ENCODE results near the gene EMILIN1. TPM values are rescaled to one million over a fixed set of nuclear protein-coding genes. Genes with fewer than 3 reads are reported as not detected.

EMILIN1 gene
- total RNA-seq, 2 experiments from 2014 or later = 0.40 to 0.46 TPM

GRCh38 chr2:27125104-27125503, 46.7 kb downstream of the EMILIN1 start:
- CTCF ChIA-PET = interaction anchor here (0.9 to 1.5 kb wide), 6 partner anchors 14 to 181 kb away, joined by 3 to 6 read pairs (median 4); partner anchors contain the start of gene KHK
- H3K4me3 Mint-ChIP-seq = no peak overlapping the region
- H3K36me3 Mint-ChIP-seq (ENCODE audit: low read depth) = peaks cover 2% of the 10 kb centered on the region
- no peaks in the 10 kb centered on the region for H3K9me3 Mint-ChIP-seq (ENCODE audit: low read depth)
- ATAC-seq = no peak
- intact Hi-C loops (cut with DNase I, micrococcal nuclease) = no loop called here
- DNase-seq = no peak
- peaks cover 9% of the 10 kb centered on the region for H3K4me1 Mint-ChIP-seq
- H3K27ac Mint-ChIP-seq = no peak overlapping the region
- H3K27me3 Mint-ChIP-seq = peaks cover 4% of the 10 kb centered on the region
- POLR2A ChIA-PET = no interaction called here

- no peak for ATAC-seq
- POLR2A ChIA-PET = no interaction called here
- intact Hi-C loops (cut with DNase I, micrococcal nuclease) = no loop called here
- H3K36me3 Mint-ChIP-seq (ENCODE audit: low read depth) = peaks cover 9% of the 10 kb centered on the region
- peaks cover 9% of the 10 kb centered on the region for H3K4me1 Mint-ChIP-seq
- H3K9me3 Mint-ChIP-seq (ENCODE audit: low read depth) = no peaks in the 10 kb centered on the region
- CTCF ChIA-PET = interaction anchor here (0.6 to 1.3 kb wide), 3 partner anchors 65 to 183 kb away, joined by 3 to 4 read pairs (median 3); no protein-coding TSS in a partner anchor
- DNase-seq = no peak
- H3K4me3 Mint-ChIP-seq = no peak overlapping the region
- no peaks in the 10 kb centered on the region for H3K27me3 Mint-ChIP-seq
- H3K27ac Mint-ChIP-seq = no peak overlapping the region
Measured at GRCh38 chr2:27126252-27126710, 47.9 kb downstream of the EMILIN1 start.

- no peaks in the 10 kb centered on the region for H3K27me3 Mint-ChIP-seq
- H3K4me3 Mint-ChIP-seq = no peak overlapping the region
- H3K36me3 Mint-ChIP-seq (ENCODE audit: low read depth) = peaks cover 16% of the 10 kb centered on the region
- intact Hi-C loops (cut with DNase I, micrococcal nuclease) = no loop called here
- DNase-seq (no peak), ATAC-seq (no peak)
- no peak overlapping the region for H3K27ac Mint-ChIP-seq
- H3K9me3 Mint-ChIP-seq (ENCODE audit: low read depth) = no peaks in the 10 kb centered on the region
- POLR2A ChIA-PET = no interaction called here
- peaks cover 14% of the 10 kb centered on the region for H3K4me1 Mint-ChIP-seq
- CTCF ChIA-PET = no interaction called here
Measured at GRCh38 chr2:27127883-27128667, 49.7 kb downstream of the EMILIN1 start.

GRCh38 chr2:27128668-27129571, 50.5 kb downstream of the EMILIN1 start:
- intact Hi-C loops (cut with DNase I, micrococcal nuclease) = no loop called here
- Mint-ChIP-seq H3K4me3 (no peak overlapping the region), H3K27me3 (no peaks in the 10 kb centered on the region), H3K4me1 (peaks cover 15% of the 10 kb centered on the region), H3K9me3 (ENCODE audit: low read depth) (no peaks in the 10 kb centered on the region), H3K36me3 (ENCODE audit: low read depth) (peaks cover 20% of the 10 kb centered on the region), H3K27ac (no peak overlapping the region)
- ChIA-PET POLR2A (no interaction called here), CTCF (interaction anchor here (0.6 kb wide), 1 partner anchor 27 kb away, joined by 3 read pairs; no protein-coding TSS in a partner anchor)
- ATAC-seq (no peak), DNase-seq (no peak)

GRCh38 chr2:27130396-27130795, 52.0 kb downstream of the EMILIN1 start:
- H3K9me3 Mint-ChIP-seq (ENCODE audit: low read depth) = no peaks in the 10 kb centered on the region
- DNase-seq = no peak
- ChIA-PET POLR2A (no interaction called here), CTCF (no interaction called here)
- H3K4me3 Mint-ChIP-seq = no peak overlapping the region
- peaks cover 21% of the 10 kb centered on the region for H3K36me3 Mint-ChIP-seq (ENCODE audit: low read depth)
- intact Hi-C loops (cut with DNase I, micrococcal nuclease) = no loop called here
- ATAC-seq = no peak
- peaks cover 16% of the 10 kb centered on the region for H3K4me1 Mint-ChIP-seq
- no peaks in the 10 kb centered on the region for H3K27me3 Mint-ChIP-seq
- no peak overlapping the region for H3K27ac Mint-ChIP-seq

GRCh38 chr2:27131429-27131828, 53.0 kb downstream of the EMILIN1 start:
- intact Hi-C loops (cut with DNase I, micrococcal nuclease) = no loop called here
- ATAC-seq (no peak), DNase-seq (no peak)
- ChIA-PET POLR2A (no interaction called here), CTCF (no interaction called here)
- Mint-ChIP-seq H3K27me3 (no peaks in the 10 kb centered on the region), H3K9me3 (ENCODE audit: low read depth) (no peaks in the 10 kb centered on the region), H3K4me1 (peaks cover 16% of the 10 kb centered on the region), H3K4me3 (no peak overlapping the region), H3K27ac (no peak overlapping the region), H3K36me3 (ENCODE audit: low read depth) (peaks cover 21% of the 10 kb centered on the region)

- H3K4me1 Mint-ChIP-seq = peaks cover 16% of the 10 kb centered on the region
- intact Hi-C loops (cut with DNase I, micrococcal nuclease) = no loop called here
- DNase-seq = peak; percentile 63
Measured at GRCh38 chr2:27133195-27133875, 54.9 kb downstream of the EMILIN1 start.

GRCh38 chr2:27133905-27134780, 55.7 kb downstream of the EMILIN1 start, which contains the start of gene PREB:
Gene PREB (minus strand): TSS chr2:27134636. CDS start chr2:27134421, 215 bp downstream.
- POLR2A ChIA-PET = interaction anchor here (0.6 to 2.1 kb wide), 3 partner anchors 10 to 56 kb away, joined by 3 to 7 read pairs (median 3); partner anchors contain the start of gene ABHD1
- peak; percentile 97 for ATAC-seq
- peaks cover 16% of the 10 kb centered on the region for H3K4me1 Mint-ChIP-seq
- H3K9me3 Mint-ChIP-seq (ENCODE audit: low read depth) = no peaks in the 10 kb centered on the region
- H3K36me3 Mint-ChIP-seq (ENCODE audit: low read depth) = peaks cover 21% of the 10 kb centered on the region
- intact Hi-C loops (cut with DNase I, micrococcal nuclease) = loop anchor here (1.0 kb wide), 9 partner anchors 11 to 222 kb away; partner anchors contain the start of genes ABHD1 (in 1 of the 2), AGBL5 (in 1 of the 2), ATRAID (in 1 of the 2) and CAD (in 1 of the 2)
- DNase-seq = peak; percentile 99
- peak within 1 kb of the TSS; percentile 94 for H3K27ac Mint-ChIP-seq
- CTCF ChIA-PET = interaction anchor here (0.6 to 1.8 kb wide), 13 partner anchors 10 to 370 kb away, joined by 3 to 15 read pairs (median 3); partner anchors contain the start of gene ABHD1
- no peaks in the 10 kb centered on the region for H3K27me3 Mint-ChIP-seq
- peak within 1 kb of the TSS; percentile 81 for H3K4me3 Mint-ChIP-seq

More at GRCh38 chr2:27133195-27133875, 54.9 kb downstream of the EMILIN1 start:
- Mint-ChIP-seq H3K36me3 (ENCODE audit: low read depth) (peaks cover 21% of the 10 kb centered on the region), H3K9me3 (ENCODE audit: low read depth) (no peaks in the 10 kb centered on the region), H3K4me3 (peak overlapping the region; percentile 81), H3K27ac (peak overlapping the region; percentile 67), H3K27me3 (no peaks in the 10 kb centered on the region)
- ChIA-PET CTCF (interaction anchor here (0.6 to 1.8 kb wide), 13 partner anchors 10 to 752 kb away, joined by 3 to 15 read pairs (median 3); partner anchors contain the start of gene ABHD1), POLR2A (interaction anchor here (0.5 to 2.1 kb wide), 3 partner anchors 9 to 162 kb away, joined by 4 to 7 read pairs (median 7); partner anchors contain the start of genes ABHD1 and OST4)
- ATAC-seq = peak; percentile 48

GRCh38 chr2:27134781-27135477, 56.5 kb downstream of the EMILIN1 start:
- Mint-ChIP-seq H3K9me3 (ENCODE audit: low read depth) (no peaks in the 10 kb centered on the region), H3K27ac (peak overlapping the region; percentile 94), H3K4me1 (peaks cover 16% of the 10 kb centered on the region), H3K4me3 (peak overlapping the region; percentile 81), H3K36me3 (ENCODE audit: low read depth) (peaks cover 21% of the 10 kb centered on the region), H3K27me3 (no peaks in the 10 kb centered on the region)
- ATAC-seq = no peak
- CTCF ChIA-PET = interaction anchor here (0.6 to 1.5 kb wide), 6 partner anchors 12 to 68 kb away, joined by 3 to 6 read pairs (median 3); partner anchors contain the start of genes ABHD1 and OST4
- no peak for DNase-seq
- intact Hi-C loops (cut with DNase I, micrococcal nuclease) = loop anchor here (1.0 kb wide), 9 partner anchors 12 to 221 kb away; partner anchors contain the start of genes ABHD1 (in 1 of the 2), AGBL5 (in 1 of the 2), ATRAID (in 1 of the 2) and CAD (in 1 of the 2)
- POLR2A ChIA-PET = interaction anchor here (0.6 to 2.1 kb wide), 3 partner anchors 11 to 208 kb away, joined by 3 to 7 read pairs (median 3); partner anchors contain the start of gene ABHD1

All from activated CD4-positive, alpha-beta T cell treated with anti-CD3 and anti-CD28 coated beads for 36 hours (primary cell).